Lower leg skin (tissue), 3 donors: ENCODE results near the gene EYA2.

Experiments used
- POLR2A ChIP-seq, 2 donors: fragments of 450-650 bp; IDR thresholded peaks; one replicate each; pipeline ENCODE4 v1.6.1; 2016 to 2017; ENCODE audit warnings: antibody characterized with exemption in 2 of 2, mild to moderate bottlenecking in 1 of 2, moderate library complexity in 1 of 2
- TF ChIP-seq, protein P1 (sequence below), 3 donors: fragments of 450-650 bp; IDR thresholded peaks; one replicate each; pipeline ENCODE4 v1.5.1; 2016; ENCODE audit warnings: antibody characterized with exemption in 3 of 3, mild to moderate bottlenecking in 3 of 3, moderate library complexity in 2 of 3

GRCh38 chr20:47191956-47192355, 297.3 kb downstream of the EYA2 start:
- TF ChIP-seq, protein P1, sequence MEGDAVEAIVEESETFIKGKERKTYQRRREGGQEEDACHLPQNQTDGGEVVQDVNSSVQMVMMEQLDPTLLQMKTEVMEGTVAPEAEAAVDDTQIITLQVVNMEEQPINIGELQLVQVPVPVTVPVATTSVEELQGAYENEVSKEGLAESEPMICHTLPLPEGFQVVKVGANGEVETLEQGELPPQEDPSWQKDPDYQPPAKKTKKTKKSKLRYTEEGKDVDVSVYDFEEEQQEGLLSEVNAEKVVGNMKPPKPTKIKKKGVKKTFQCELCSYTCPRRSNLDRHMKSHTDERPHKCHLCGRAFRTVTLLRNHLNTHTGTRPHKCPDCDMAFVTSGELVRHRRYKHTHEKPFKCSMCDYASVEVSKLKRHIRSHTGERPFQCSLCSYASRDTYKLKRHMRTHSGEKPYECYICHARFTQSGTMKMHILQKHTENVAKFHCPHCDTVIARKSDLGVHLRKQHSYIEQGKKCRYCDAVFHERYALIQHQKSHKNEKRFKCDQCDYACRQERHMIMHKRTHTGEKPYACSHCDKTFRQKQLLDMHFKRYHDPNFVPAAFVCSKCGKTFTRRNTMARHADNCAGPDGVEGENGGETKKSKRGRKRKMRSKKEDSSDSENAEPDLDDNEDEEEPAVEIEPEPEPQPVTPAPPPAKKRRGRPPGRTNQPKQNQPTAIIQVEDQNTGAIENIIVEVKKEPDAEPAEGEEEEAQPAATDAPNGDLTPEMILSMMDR (IDR thresholded peaks at IDR 0.05): no peak
- TF ChIP-seq POLR2A (IDR thresholded peaks at IDR 0.05): no peak
